Hepatocyte (in vitro differentiated cells): ENCODE data around the gene KRT80. TPM values are rescaled to one million over a fixed set of nuclear protein-coding genes. Genes with fewer than 3 reads are reported as not detected.

ENCODE experiments used
- DNase-seq: peaks from one replicate; pipeline ENCODE4 v3.0.0-alpha.2; 2016; ENCODE audit warnings: low spot score
- H2AFZ ChIP-seq: fragments of 200-600 bp; sonication (generic); 2 replicates; pipeline ENCODE4 v1.6.0; 2016; ENCODE audit warnings: antibody characterized with exemption, mild to moderate bottlenecking
- H3K27ac ChIP-seq: fragments of 200-600 bp; sonication (generic); 2 replicates; pipeline ENCODE4 v1.5.1; 2016; ENCODE audit warnings: mild to moderate bottlenecking
- H3K27me3 ChIP-seq: fragments of 200-600 bp; sonication (generic); 2 replicates; pipeline ENCODE4 v1.6.1; 2016
- H3K36me3 ChIP-seq: fragments of 200-600 bp; sonication (generic); replicated peaks from 2 replicates; pipeline ENCODE4 v1.5.1; 2016; ENCODE audit warnings: low read depth; ENCODE audit not compliant: insufficient read depth
- H3K4me1 ChIP-seq: fragments of 200-600 bp; sonication (generic); 2 replicates; pipeline ENCODE4 v1.5.1; 2016; ENCODE audit warnings: mild to moderate bottlenecking, moderate library complexity; ENCODE audit not compliant: insufficient read depth
- H3K4me2 ChIP-seq: fragments of 200-600 bp; sonication (generic); 2 replicates; pipeline ENCODE4 v1.6.0; 2016
- H3K4me3 ChIP-seq: fragments of 200-600 bp; sonication (generic); 2 replicates; pipeline ENCODE4 v1.5.1; 2016; ENCODE audit warnings: mild to moderate bottlenecking
- H3K79me2 ChIP-seq: fragments of 200-600 bp; sonication (generic); 2 replicates; pipeline ENCODE4 v1.6.0; 2017; ENCODE audit warnings: mild to moderate bottlenecking
- H3K9me2 ChIP-seq: fragments of 200-600 bp; sonication (generic); replicated peaks from 2 replicates; pipeline ENCODE4 v1.6.0; 2017; ENCODE audit warnings: mild to moderate bottlenecking; ENCODE audit not compliant: insufficient read depth
- H3K9me3 ChIP-seq: fragments of 200-600 bp; sonication (generic); 2 replicates; pipeline ENCODE4 v1.5.1; 2016; ENCODE audit warnings: low read depth, mild to moderate bottlenecking
- H4K20me1 ChIP-seq: fragments of 200-600 bp; sonication (generic); 2 replicates; pipeline ENCODE4 v1.6.0; 2016; ENCODE audit warnings: mild to moderate bottlenecking; ENCODE audit not compliant: insufficient read depth, poor library complexity, severe bottlenecking
- CTCF ChIP-seq: fragments of 200-600 bp; sonication (generic); IDR thresholded peaks from 2 replicates; pipeline ENCODE4 v1.5.1; 2016; ENCODE audit warnings: antibody characterized with exemption, mild to moderate bottlenecking; ENCODE audit not compliant: poor library complexity
- EZH2 ChIP-seq: fragments of 200-600 bp; sonication (generic); IDR thresholded peaks from 2 replicates; pipeline ENCODE4 v1.6.1; 2016; ENCODE audit warnings: antibody characterized with exemption, mild to moderate bottlenecking, borderline replicate concordance
- EZH2phosphoT487 ChIP-seq: fragments of 200-600 bp; sonication (generic); IDR thresholded peaks from one replicate; pipeline ENCODE4 v1.6.1; 2018; ENCODE audit warnings: antibody characterized with exemption, mild to moderate bottlenecking, low read depth, moderate library complexity; ENCODE audit not compliant: unreplicated experiment, severe bottlenecking
- WGBS: methylation state at CpG from one replicate; pipeline ENCODE4 v1.1.6; 2016; ENCODE audit warnings: low lambda C conversion rate; ENCODE audit errors: missing lambda C conversion rate; 5-methylcytosine and 5-hydroxymethylcytosine counted together
- polyA plus RNA-seq: library from polyadenylated mRNA; unstranded; fragments of >200 nt; fragmentation: Nextera tagmentation; extraction: Ambion mirVana; gene quantifications from 2 replicates; pipeline ENCODE4 v1.2.1, GENCODE V29; 2016
- total RNA-seq: library from RNA; depleted of rRNA; stranded (reverse); fragments of >200 nt; gene quantifications from 2 replicates; pipeline ENCODE4 v1.2.3, GENCODE V29; 2014

Gene KRT80
- total and polyA plus RNA-seq, 2 experiments from 2014 or later = 0.77 to 1.2 TPM

DNA sequence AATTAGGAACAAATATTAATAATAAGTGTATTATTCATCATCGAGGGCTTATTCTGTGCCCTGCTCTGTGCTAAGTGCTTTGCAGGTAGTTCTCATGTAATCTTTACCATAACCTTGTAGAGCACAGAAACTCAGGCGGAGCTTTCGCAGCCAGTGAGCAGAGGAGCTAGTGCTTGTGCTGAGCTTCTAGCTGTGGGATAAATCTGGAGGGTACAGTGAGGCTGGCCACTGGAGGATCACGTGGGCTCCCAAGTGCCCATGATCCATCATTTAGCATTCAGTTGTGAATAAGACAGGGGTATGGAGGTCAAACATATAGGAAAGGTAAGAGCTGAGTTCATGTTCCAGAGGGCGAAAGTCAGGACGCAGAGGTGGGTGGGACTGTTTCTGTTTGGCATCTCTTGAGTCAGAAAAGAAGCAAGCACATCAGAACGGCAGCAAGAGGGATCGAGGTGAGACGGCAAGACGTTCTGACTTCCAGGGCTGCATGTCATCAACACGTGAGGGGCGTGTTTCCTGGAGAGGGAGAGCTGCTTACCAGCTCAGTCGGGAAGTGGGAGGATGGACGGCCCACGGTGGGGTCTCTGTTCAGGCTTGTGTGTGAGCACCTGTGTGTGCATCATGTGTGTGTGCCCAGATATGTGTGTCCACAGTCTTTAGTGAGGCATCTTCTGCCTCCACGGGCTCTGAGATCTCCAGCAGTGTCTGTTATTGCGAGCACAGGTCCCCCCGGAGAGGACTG, 16.8 kb upstream of the KRT80 start:
- Histone ChIP-seq H2AFZ (no peak overlapping the region), H3K27ac (no peak overlapping the region), H3K79me2 (no peaks in the 10 kb centered on the region), H4K20me1 (no peaks in the 10 kb centered on the region), H3K9me2 (no peaks in the 10 kb centered on the region), H3K9me3 (no peaks in the 10 kb centered on the region), H3K4me1 (peaks cover 5% of the 10 kb centered on the region), H3K4me2 (no peak overlapping the region), H3K27me3 (no peaks in the 10 kb centered on the region), H3K4me3 (no peak overlapping the region), H3K36me3 (no peaks in the 10 kb centered on the region)
- WGBS = 85% methylated on average over 18 of the region's 18 CpGs
- DNase-seq = no peak
- no peak for TF ChIP-seq EZH2phosphoT487
- no peak for TF ChIP-seq EZH2
- no peak for TF ChIP-seq CTCF

- Histone ChIP-seq H3K9me2 (no peaks in the 10 kb centered on the region), H3K4me1 (peaks cover 11% of the 10 kb centered on the region), H3K79me2 (no peaks in the 10 kb centered on the region), H3K36me3 (no peaks in the 10 kb centered on the region), H4K20me1 (no peaks in the 10 kb centered on the region), H3K27ac (no peak overlapping the region), H3K9me3 (no peaks in the 10 kb centered on the region), H2AFZ (no peak overlapping the region), H3K27me3 (no peaks in the 10 kb centered on the region), H3K4me3 (no peak overlapping the region), H3K4me2 (no peak overlapping the region)
- WGBS = 62% methylated on average over 10 of the region's 10 CpGs
- no peak for DNase-seq
- TF ChIP-seq CTCF (no peak), EZH2phosphoT487 (no peak), EZH2 (no peak)
Observed at GRCh38 chr12:52207895-52208294, 16.1 kb upstream of the KRT80 start.

DNA sequence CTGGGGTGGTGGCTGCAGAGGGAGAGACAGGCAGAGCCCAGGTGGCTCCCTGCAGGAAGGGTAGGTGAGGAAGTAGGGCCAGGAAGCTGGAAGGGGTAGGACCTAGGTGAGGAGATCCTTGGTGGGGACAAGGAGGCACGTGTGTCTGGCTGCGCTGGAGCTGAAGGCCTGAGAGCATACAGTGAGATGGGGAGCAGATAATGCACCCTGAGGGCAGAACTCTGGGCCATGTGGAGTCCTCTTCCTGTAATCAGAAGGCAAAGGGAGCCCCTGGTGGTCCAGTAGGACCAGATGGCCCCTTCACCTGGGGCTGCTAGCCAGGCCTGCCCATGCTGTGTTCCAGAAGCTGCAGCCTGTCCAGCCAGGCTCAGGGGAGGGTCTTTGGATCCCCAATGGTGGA, 15.3 kb upstream of the KRT80 start:
- Histone ChIP-seq H3K4me2 (no peak overlapping the region), H2AFZ (no peak overlapping the region), H3K9me3 (no peaks in the 10 kb centered on the region), H3K4me3 (no peak overlapping the region), H3K79me2 (no peaks in the 10 kb centered on the region), H4K20me1 (no peaks in the 10 kb centered on the region), H3K4me1 (peaks cover 13% of the 10 kb centered on the region), H3K9me2 (no peaks in the 10 kb centered on the region), H3K27me3 (no peaks in the 10 kb centered on the region), H3K36me3 (no peaks in the 10 kb centered on the region), H3K27ac (no peak overlapping the region)
- no peak for DNase-seq
- WGBS = 85% methylated on average over 2 of the region's 2 CpGs
- TF ChIP-seq EZH2 (no peak), CTCF (no peak), EZH2phosphoT487 (no peak)
